Measurements from ENCODE around the gene SNX4. TPM values are rescaled to one million over a fixed set of nuclear protein-coding genes. Genes with fewer than 3 reads are reported as not detected.

SNX4 gene
- total RNA-seq, 1 experiment from 2014 or later, result 43.6 TPM

DNA sequence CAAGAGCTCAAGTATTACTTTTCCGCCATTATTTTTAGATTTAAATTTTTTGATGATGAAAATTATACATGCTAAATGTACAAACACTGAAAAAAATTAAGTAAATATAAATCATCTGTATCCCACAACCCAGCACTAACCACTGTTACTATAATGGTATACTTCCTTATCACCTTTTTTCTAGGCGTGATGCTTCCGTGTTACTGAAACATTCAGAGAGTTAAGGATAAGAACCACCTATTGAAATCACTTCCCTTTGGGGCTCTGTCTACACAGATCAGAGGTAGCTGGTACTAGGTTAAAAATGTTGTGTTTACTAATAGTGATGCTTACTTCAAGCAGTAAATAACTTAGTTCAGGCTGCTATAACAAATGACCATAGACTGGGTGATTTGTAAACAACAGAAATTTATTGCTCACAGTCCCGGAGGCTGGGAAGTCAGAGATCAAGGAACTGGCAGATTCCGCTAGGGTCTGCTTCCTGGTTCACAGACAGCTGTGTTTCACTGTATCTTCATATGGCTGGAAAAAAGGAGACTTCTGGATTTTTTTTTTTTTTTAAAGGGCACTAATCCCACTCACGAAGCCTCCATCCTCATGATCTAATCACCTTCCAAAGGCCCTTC lies 6.4 kb downstream of the SNX4 start:
- intact Hi-C loops (cut with micrococcal nuclease; ENCODE audit: unreplicated experiment), result no loop called here
- no peak overlapping the region for H3K4me3 ChIP-seq (ENCODE audit: low read depth, low read length, poor library complexity, severe bottlenecking)
- no peaks in the 10 kb centered on the region for H3K9me3 ChIP-seq (ENCODE audit: low read depth, low read length, poor library complexity, severe bottlenecking)
- ChIA-PET CTCF (no interaction called here), POLR2A (ENCODE audit: low non-redundant PET) (interaction anchor here (0.6 kb wide), 1 partner anchor 913 kb away, joined by 4 read pairs; no protein-coding TSS in a partner anchor)
- H3K27ac ChIP-seq (ENCODE audit: low read depth, low read length, poor library complexity, severe bottlenecking), result no peak overlapping the region
- no peak for TF ChIP-seq EZH2 (IDR thresholded peaks at IDR 0.05; ENCODE audit: borderline replicate concordance, low read depth, low read length, poor library complexity, severe bottlenecking)
- TF ChIP-seq, protein P1, sequence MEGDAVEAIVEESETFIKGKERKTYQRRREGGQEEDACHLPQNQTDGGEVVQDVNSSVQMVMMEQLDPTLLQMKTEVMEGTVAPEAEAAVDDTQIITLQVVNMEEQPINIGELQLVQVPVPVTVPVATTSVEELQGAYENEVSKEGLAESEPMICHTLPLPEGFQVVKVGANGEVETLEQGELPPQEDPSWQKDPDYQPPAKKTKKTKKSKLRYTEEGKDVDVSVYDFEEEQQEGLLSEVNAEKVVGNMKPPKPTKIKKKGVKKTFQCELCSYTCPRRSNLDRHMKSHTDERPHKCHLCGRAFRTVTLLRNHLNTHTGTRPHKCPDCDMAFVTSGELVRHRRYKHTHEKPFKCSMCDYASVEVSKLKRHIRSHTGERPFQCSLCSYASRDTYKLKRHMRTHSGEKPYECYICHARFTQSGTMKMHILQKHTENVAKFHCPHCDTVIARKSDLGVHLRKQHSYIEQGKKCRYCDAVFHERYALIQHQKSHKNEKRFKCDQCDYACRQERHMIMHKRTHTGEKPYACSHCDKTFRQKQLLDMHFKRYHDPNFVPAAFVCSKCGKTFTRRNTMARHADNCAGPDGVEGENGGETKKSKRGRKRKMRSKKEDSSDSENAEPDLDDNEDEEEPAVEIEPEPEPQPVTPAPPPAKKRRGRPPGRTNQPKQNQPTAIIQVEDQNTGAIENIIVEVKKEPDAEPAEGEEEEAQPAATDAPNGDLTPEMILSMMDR (conservative IDR thresholded peaks at IDR 0.05; ENCODE audit: low read depth, low read length), result no peak
- H3K27me3 ChIP-seq (replicated peaks; ENCODE audit: insufficient read depth, low read depth, low read length, poor library complexity), result no peaks in the 10 kb centered on the region
- H3K36me3 ChIP-seq (ENCODE audit: insufficient read depth, low read length, poor library complexity, severe bottlenecking), result peaks cover 24% of the 10 kb centered on the region
- BruUV-seq (replicated peaks), result no TSS peak
- H3K4me1 ChIP-seq (ENCODE audit: insufficient read depth, low read length, poor library complexity, severe bottlenecking), result peaks cover 16% of the 10 kb centered on the region
- no peak for DNase-seq (ENCODE audit: low spot score)

DNA sequence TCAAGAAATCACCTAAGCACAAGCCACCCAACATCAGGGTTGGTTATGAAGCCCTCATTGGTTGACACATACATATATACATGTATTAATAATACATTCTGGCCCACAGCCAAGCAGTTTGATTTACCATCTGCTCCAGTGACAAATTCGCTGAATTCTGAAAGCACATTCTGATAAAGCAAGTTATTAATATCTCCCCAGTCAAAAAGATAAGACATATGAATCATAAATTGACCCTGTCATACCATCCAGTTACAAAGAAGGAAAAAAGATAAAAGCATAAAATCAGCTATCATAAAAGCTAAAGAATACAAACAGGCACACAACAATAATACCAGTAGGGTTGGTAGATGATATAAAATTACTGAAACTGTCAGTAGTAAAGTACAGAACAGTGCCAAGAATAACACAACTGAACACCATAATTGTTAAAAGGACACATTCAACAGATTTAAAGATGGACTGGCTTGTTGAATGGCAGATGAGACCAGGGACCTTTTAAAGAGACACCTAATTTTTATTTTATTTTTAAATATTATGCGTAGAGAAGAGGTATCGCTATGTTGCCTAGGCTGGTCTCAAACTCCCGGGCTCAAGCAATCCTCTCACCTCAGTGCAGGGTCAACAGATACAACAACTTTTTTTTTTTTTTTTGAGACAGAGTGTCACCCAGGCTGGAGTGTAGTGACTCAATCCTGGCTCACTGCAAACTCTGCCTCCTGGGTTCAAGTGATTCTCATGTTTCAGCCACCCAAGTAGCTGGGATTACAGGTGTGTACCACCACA lies 7.7 kb downstream of the SNX4 start:
- BruUV-seq (replicated peaks), result no TSS peak
- POLR2A ChIA-PET (ENCODE audit: low non-redundant PET), result no interaction called here
- Histone ChIP-seq H3K27me3 (replicated peaks; ENCODE audit: insufficient read depth, low read depth, low read length, poor library complexity) (no peaks in the 10 kb centered on the region), H3K9me3 (ENCODE audit: low read depth, low read length, poor library complexity, severe bottlenecking) (no peaks in the 10 kb centered on the region), H3K4me1 (ENCODE audit: insufficient read depth, low read length, poor library complexity, severe bottlenecking) (peaks cover 13% of the 10 kb centered on the region), H3K4me3 (ENCODE audit: low read depth, low read length, poor library complexity, severe bottlenecking) (no peak overlapping the region), H3K27ac (ENCODE audit: low read depth, low read length, poor library complexity, severe bottlenecking) (no peak overlapping the region), H3K36me3 (ENCODE audit: insufficient read depth, low read length, poor library complexity, severe bottlenecking) (peaks cover 28% of the 10 kb centered on the region)
- CTCF ChIA-PET, result no interaction called here
- TF ChIP-seq EZH2 (IDR thresholded peaks at IDR 0.05; ENCODE audit: borderline replicate concordance, low read depth, low read length, poor library complexity, severe bottlenecking), result no peak
- TF ChIP-seq, protein P1 (conservative IDR thresholded peaks at IDR 0.05; ENCODE audit: low read depth, low read length), result no peak
- DNase-seq (ENCODE audit: low spot score), result peak; percentile 26
- intact Hi-C loops (cut with micrococcal nuclease; ENCODE audit: unreplicated experiment), result no loop called here

DNA sequence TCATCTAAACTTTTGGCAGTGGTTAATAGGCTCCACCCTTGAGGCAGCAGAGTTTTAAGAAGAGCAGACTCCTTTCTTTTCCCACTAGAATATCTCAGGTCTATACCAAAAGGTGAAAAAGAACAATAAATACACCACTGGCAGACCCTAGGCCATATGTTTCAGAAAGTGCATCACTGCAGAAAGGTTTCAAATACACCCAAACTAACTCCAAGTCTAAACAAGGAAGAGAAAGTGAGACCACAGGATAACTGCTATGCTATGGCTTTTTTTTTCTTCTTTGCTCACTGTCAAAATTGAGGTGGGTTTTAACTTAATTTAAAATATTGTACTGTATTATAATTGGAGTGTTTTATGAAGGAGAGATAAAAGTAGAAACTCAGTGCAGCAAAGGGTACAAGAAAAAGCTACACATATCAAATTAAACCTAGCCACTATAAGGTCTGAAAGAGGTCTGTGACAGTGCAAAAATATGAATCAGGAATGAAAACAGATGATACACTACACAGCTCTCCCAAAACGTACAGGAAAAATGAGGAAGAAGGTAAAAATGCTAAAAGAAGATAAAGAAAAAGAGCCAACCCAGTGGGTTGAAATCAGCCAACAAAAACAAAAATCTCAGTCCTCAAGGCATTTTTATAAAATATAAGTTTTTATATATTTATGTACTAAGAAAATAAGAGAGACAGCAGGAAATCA lies 8.4 kb downstream of the SNX4 start:
- no peaks in the 10 kb centered on the region for H3K27me3 ChIP-seq (replicated peaks; ENCODE audit: insufficient read depth, low read depth, low read length, poor library complexity)
- peaks cover 32% of the 10 kb centered on the region for H3K36me3 ChIP-seq (ENCODE audit: insufficient read depth, low read length, poor library complexity, severe bottlenecking)
- POLR2A ChIA-PET (ENCODE audit: low non-redundant PET), result no interaction called here
- no peak for TF ChIP-seq EZH2 (IDR thresholded peaks at IDR 0.05; ENCODE audit: borderline replicate concordance, low read depth, low read length, poor library complexity, severe bottlenecking)
- TF ChIP-seq, protein P1 (conservative IDR thresholded peaks at IDR 0.05; ENCODE audit: low read depth, low read length), result no peak
- no TSS peak for BruUV-seq (replicated peaks)
- no peak for DNase-seq (ENCODE audit: low spot score)
- H3K4me3 ChIP-seq (ENCODE audit: low read depth, low read length, poor library complexity, severe bottlenecking), result no peak overlapping the region
- intact Hi-C loops (cut with micrococcal nuclease; ENCODE audit: unreplicated experiment), result no loop called here
- no peaks in the 10 kb centered on the region for H3K9me3 ChIP-seq (ENCODE audit: low read depth, low read length, poor library complexity, severe bottlenecking)
- CTCF ChIA-PET, result no interaction called here
- peaks cover 13% of the 10 kb centered on the region for H3K4me1 ChIP-seq (ENCODE audit: insufficient read depth, low read length, poor library complexity, severe bottlenecking)
- no peak overlapping the region for H3K27ac ChIP-seq (ENCODE audit: low read depth, low read length, poor library complexity, severe bottlenecking)
